Stimulated activated CD4-positive, alpha-beta T cell treated with anti-CD3 and anti-CD28 coated beads, Interleukin-12 subunit alpha, Interleukin-12 subunit beta, amount 100 ng/mL, for 24 hours (primary cell): ENCODE measurements around the gene NEO1.
A peak's percentile ranks its signal among the peaks of the same experiment; 100 is the strongest.
"Not testable (repeated sequence)": the region's sequence is repeated elsewhere in the genome, so short reads cannot be mapped to it uniquely, and the experiment has no call there.

ENCODE experiments used
- DNase-seq, 2 experiments: peaks; one replicate each; pipeline ENCODE4 v3.0.0-alpha.2; 2020; ENCODE audit warnings: low read depth in 2 of 2

The NEO1 gene

GRCh38 chr15:73196113-73196512 is 143.8 kb downstream of the NEO1 start:
- no peak for DNase-seq

GRCh38 chr15:73200339-73200738 is 148.1 kb downstream of the NEO1 start:
- DNase-seq, result no peak

- DNase-seq, result no peak
Measured at GRCh38 chr15:73210630-73211029, 158.4 kb downstream of the NEO1 start.

GRCh38 chr15:73212424-73212823 is 160.2 kb downstream of the NEO1 start:
- no peak for DNase-seq

GRCh38 chr15:73221450-73221849 is 169.2 kb downstream of the NEO1 start:
- not testable (repeated sequence) for DNase-seq

- peak in 1 of 2 experiments; percentile 11 for DNase-seq
Measured at GRCh38 chr15:73225358-73226015, 173.2 kb downstream of the NEO1 start.

GRCh38 chr15:73226093-73226814 is 174.0 kb downstream of the NEO1 start:
- no peak for DNase-seq

- no peak for DNase-seq
Measured at GRCh38 chr15:73227433-73228056, 175.3 kb downstream of the NEO1 start.

- DNase-seq, result no peak
Measured at GRCh38 chr15:73228128-73228646, 175.9 kb downstream of the NEO1 start.

- DNase-seq, result no peak
Measured at GRCh38 chr15:73231661-73232419, 179.6 kb downstream of the NEO1 start.

- DNase-seq, result no peak
Measured at GRCh38 chr15:73232776-73233175, 180.5 kb downstream of the NEO1 start.

GRCh38 chr15:73233623-73234022 is 181.4 kb downstream of the NEO1 start:
- DNase-seq, result no peak

GRCh38 chr15:73237910-73238309 is 185.6 kb downstream of the NEO1 start:
- DNase-seq, result no peak

GRCh38 chr15:73239564-73240215 is 187.4 kb downstream of the NEO1 start:
- no peak for DNase-seq

- peak; percentile 42 to 73 for DNase-seq
Measured at GRCh38 chr15:73240866-73241499, 188.7 kb downstream of the NEO1 start.

GRCh38 chr15:73244333-73244732 is 192.1 kb downstream of the NEO1 start:
- no peak for DNase-seq

GRCh38 chr15:73246439-73246838 is 194.2 kb downstream of the NEO1 start:
- no peak for DNase-seq

GRCh38 chr15:73246898-73247297 is 194.6 kb downstream of the NEO1 start:
- no peak for DNase-seq

- DNase-seq, result no peak
Measured at GRCh38 chr15:73247331-73247730, 195.1 kb downstream of the NEO1 start.

GRCh38 chr15:73249499-73249898 is 197.2 kb downstream of the NEO1 start:
- no peak for DNase-seq

- DNase-seq, result no peak
Measured at GRCh38 chr15:73254598-73254997, 202.3 kb downstream of the NEO1 start.
